Measurements from ENCODE around the gene FBXL14.

The FBXL14 gene, protein sequence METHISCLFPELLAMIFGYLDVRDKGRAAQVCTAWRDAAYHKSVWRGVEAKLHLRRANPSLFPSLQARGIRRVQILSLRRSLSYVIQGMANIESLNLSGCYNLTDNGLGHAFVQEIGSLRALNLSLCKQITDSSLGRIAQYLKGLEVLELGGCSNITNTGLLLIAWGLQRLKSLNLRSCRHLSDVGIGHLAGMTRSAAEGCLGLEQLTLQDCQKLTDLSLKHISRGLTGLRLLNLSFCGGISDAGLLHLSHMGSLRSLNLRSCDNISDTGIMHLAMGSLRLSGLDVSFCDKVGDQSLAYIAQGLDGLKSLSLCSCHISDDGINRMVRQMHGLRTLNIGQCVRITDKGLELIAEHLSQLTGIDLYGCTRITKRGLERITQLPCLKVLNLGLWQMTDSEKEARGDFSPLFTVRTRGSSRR

DNA sequence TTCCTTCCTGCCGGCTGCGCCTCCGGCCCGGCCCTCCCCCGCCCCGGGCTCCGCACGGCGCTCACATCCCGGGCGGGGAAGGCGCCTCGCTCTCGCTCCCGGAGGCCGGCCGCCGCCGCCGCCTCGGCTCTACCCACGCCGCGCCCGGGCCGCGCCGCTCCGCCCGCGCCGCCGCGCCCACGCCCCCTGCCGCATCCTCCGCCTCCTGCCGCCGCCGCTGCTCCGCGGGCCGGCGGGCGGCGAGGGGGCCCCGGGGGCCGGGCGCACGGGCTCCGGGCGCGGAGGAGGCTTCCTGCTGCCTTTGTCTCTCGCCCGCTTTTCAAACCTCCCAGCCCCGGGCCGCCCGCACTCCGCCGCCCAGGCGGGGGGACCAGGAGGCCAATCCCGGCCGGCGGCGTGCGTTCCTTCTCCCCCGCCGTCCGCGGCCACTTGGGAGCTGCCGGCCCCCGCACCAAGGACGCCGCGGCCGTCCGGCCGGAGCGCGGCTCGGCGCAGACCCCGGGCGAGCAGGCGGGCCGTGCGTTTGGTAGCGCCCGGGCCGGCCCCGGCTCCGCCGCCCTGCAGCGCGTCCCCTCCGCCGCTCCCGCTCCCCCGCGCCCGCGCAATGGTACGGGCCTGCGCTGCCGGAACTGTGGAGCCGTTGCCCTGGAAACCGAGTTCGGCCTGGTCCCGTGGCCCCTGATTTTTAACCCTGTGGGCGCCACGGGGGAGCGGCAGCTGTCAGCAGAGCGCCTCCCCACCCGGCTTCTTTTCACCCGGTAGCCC is at the start of gene FBXL14:
Gene FBXL14 (minus strand): TSS at position 321 of the 765 bp plus-strand sequence. CDS start 515 bp downstream, outside the sequence.
- peak; percentile 86 for DNase-seq (ENCODE audit: low read depth)

- no peak for DNase-seq (ENCODE audit: low read depth)
Measured at GRCh38 chr12:1643905-1644533, 49.6 kb upstream of the FBXL14 start.

- DNase-seq (ENCODE audit: low read depth), result no peak
Measured at GRCh38 chr12:1643043-1643442, 48.7 kb upstream of the FBXL14 start.

DNA sequence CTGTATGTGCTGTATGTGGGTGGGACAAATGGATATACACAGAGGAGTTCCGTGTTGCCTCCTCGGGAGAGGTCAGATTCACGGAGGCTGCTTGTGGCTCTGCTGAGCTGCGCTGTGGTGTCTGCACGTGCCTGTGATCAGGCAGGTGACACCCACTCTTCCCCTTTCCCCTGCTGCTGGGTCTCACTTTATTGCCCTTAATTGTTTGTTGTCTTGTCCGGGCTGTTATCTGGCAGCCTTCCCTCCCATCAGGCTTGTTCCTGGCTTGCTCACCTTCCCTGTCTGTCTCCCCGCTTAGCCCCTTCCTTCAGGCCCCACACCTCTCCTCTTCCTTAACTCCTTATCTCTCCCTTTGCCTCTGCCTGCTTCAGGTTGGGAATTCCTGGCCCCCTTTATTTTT is 48.1 kb upstream of the FBXL14 start:
- no peak for DNase-seq (ENCODE audit: low read depth)

- no peak for DNase-seq (ENCODE audit: low read depth)
Measured at GRCh38 chr12:1640328-1641234, 46.2 kb upstream of the FBXL14 start.

- no peak for DNase-seq (ENCODE audit: low read depth)
Measured at GRCh38 chr12:1639538-1639937, 45.2 kb upstream of the FBXL14 start.

DNA sequence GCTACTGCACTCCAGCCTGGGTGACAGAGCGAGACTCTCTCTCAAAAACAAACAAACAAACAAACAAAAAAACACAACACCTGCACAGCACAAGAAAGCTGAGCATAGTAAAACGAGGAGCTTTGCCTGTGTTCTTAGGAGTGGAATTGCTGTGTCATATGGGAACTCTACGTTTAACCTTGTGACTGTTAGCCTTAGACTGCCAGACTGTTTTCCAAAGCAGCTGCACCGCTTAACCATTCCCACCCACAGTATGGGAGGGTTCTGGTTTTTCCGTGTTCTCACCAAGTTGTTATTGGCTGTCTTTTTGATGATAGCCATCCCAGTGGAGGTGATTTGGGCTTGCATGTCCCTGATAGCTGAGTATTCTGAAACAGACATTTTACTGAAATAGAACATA is 43.8 kb upstream of the FBXL14 start:
- DNase-seq (ENCODE audit: low read depth), result no peak

DNA sequence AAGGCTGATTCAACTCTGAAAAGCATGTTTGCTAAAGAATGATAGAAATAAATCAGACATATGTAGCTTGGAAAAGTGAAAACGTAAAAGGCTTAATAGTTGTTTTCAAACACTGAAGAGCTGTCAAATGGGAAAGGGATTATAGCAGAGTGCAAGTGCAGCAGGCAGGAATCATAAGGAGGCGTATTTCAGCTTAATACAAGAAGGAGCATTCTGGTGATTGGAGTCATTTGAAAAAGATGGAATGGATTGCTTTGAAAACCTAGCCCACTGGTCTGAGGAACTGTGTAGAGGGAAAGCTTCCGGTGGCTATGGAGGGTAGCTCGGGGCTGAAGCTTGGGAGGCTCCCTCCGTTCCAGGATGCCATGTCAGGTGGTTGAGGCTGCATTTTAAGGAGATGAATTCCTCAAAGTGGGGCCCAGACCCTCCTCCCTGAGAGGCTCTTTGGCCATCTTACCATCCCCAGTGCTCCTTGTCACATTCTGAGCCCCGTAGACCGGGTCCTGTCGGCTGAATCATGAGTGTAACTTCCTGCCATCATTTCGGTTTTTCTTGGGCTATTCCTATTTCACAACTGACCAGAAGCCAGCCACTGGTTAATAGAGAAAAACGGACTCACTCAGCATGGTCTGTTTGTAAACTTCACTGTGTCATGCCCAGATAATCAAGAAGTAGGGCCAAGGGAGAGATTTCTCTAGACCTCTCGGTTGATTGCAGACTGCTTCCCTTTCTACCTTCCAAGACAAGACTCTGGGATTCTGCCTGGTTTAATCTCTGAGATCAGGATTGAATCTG is 41.1 kb upstream of the FBXL14 start:
- no peak for DNase-seq (ENCODE audit: low read depth)

- DNase-seq (ENCODE audit: low read depth), result peak; percentile 37
Measured at GRCh38 chr12:1634590-1635191, 40.3 kb upstream of the FBXL14 start.

- DNase-seq (ENCODE audit: low read depth), result no peak
Measured at GRCh38 chr12:1634149-1634548, 39.8 kb upstream of the FBXL14 start.

DNA sequence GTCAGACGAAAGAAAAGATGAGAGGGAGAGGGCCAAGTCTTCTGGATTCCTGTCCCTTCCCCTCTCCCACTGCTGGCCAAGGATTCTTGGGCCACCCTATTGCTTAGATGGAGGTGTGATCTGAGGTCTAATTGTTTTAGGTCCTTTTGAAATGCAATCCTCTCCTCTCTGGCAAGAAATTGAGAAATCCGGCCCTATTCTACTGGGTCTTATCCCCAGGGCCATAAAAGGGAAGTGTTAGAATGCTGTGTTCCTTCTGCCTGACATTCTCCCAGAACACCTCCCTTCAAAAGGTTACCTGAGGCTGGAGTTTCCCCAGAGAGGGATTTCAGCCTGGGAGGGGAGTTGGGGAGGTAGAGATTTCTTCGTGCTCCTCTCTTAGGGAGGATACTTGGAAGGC is 39.1 kb upstream of the FBXL14 start:
- DNase-seq (ENCODE audit: low read depth), result no peak

- no peak for DNase-seq (ENCODE audit: low read depth)
Measured at GRCh38 chr12:1632702-1633101, 38.3 kb upstream of the FBXL14 start.

- no peak for DNase-seq (ENCODE audit: low read depth)
Measured at GRCh38 chr12:1630827-1631591, 36.6 kb upstream of the FBXL14 start.

GRCh38 chr12:1630133-1630826 is 35.9 kb upstream of the FBXL14 start:
- no peak for DNase-seq (ENCODE audit: low read depth)

GRCh38 chr12:1629338-1630132 is 35.2 kb upstream of the FBXL14 start:
- DNase-seq (ENCODE audit: low read depth), result no peak

DNA sequence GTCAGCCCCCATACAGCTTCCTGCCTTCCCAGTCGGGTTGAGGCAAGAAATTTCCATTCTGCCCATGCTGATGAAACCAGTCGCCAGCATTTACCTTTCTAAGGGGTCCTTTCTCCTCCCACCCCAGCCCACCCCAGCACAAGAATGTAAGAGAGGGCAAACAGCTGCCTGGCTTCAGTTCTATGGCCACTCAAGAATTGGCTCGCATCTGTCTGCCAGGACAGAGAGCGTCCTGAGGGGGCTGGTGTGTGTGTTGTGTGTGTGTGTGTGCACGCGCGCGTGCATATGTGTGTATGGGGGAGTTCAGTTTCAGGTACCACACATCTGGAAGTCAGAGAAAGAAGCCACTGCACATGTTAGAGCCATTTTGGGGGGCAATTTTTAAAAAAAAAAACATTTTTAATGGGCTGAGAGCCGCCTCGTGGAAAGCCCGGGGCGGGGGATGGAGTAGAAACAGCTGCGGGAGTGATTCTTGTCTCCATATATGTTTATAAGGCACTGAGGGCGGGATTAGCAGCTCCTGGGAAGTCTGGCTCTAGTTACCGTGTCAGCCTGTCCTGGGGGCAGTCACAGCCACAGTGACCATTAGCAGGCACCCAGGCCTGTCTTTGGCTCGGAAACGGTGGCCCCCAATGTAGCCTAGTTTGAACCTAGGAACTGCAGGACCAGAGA is 34.4 kb upstream of the FBXL14 start, which contains the start of gene WNT5B:
Gene WNT5B (plus strand): TSS at position 566 of the 672 bp plus-strand sequence. CDS start 2,124 bp downstream, outside the sequence.
- DNase-seq (ENCODE audit: low read depth), result no peak

- no peak for DNase-seq (ENCODE audit: low read depth)
Measured at GRCh38 chr12:1622406-1622805, 28.0 kb upstream of the FBXL14 start.

DNA sequence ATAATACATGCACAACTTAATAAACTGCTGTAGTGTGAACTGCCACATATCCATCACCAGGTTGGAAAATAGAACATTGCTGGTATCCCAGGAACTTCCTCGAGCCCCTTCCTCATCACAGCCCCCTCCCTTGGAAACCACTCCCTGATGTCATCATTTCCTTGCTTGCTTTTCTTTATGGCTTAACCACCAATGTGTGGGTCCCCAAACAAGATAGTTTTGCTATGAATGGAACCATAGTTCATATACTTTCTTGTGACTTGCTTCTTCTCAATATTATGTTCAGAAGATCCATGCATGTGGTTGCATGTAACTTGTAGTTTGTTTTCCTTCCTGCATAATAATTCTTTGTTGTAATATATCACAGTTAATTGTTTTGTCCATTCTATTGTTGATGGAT is 25.7 kb upstream of the FBXL14 start:
- no peak for DNase-seq (ENCODE audit: low read depth)

Measured in activated T-cell treated with anti-CD3 and anti-CD28 coated beads for 24 hours (primary cell).